Measurements from ENCODE around the gene PPEF1. TPM values are rescaled to one million over a fixed set of nuclear protein-coding genes. Genes with fewer than 3 reads are reported as not detected.
"Not testable (repeated sequence)": the region's sequence is repeated elsewhere in the genome, so short reads cannot be mapped to it uniquely, and the experiment has no call there.

PPEF1 gene
- total and polyA plus RNA-seq, 8 donors = 0.31 to 1.0 (median 0.70) TPM

DNA sequence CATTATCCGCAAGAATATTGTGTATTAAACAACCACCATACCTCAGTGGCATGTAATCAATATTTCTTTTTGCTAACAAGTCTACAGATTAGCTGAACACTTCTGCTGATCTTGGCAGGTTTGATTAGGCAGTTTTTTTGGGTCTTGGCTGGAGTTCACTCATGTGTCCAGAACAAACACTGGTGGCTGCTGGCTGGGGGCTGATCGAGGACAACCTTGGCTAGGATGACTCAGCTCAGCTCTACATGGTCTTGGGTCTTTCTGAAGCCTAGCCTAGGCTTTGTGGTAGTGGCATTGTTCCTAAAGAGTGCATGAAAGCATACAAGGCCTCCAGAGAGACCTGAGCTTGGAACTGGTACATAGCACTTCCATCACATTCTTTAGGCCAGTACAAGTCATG lies 41.1 kb downstream of the PPEF1 start:
- intact Hi-C loops (cut with DNase I) = no loop called here
- no peaks in the 10 kb centered on the region for H3K4me1 ChIP-seq
- no peaks in the 10 kb centered on the region for H3K9me3 ChIP-seq
- ATAC-seq (no peak), DNase-seq (no peak)
- TF ChIP-seq CTCF (IDR thresholded peaks at IDR 0.05) = no peak
- no peaks in the 10 kb centered on the region for H3K36me3 ChIP-seq
- H3K27me3 ChIP-seq = no peaks in the 10 kb centered on the region
- no peak overlapping the region for H3K27ac ChIP-seq
- H3K4me3 ChIP-seq = no peak overlapping the region

DNA sequence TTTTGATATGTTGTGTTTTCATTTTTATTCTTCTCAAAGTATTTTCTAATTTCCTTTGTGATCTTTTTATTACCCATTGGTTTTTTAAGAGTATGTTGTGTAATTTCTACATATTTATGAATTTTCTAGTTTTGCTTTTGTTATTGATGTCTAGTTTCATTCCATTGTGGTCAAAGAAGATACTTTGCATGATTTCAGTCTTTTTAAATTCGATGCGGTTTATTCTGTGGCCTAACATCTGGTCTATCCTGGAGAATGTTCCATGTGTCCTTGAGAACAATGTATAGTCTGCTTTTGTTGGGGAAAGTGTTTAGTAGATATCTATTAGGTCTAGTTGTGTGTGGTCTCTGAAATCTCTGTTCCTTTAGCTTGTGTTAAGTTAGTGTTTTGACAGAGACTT lies 46.2 kb downstream of the PPEF1 start:
- no peak for TF ChIP-seq CTCF (IDR thresholded peaks at IDR 0.05)
- no peak overlapping the region for H3K27ac ChIP-seq
- H3K9me3 ChIP-seq = no peaks in the 10 kb centered on the region
- no peaks in the 10 kb centered on the region for H3K36me3 ChIP-seq
- ATAC-seq (no peak), DNase-seq (no peak)
- H3K27me3 ChIP-seq = no peaks in the 10 kb centered on the region
- intact Hi-C loops (cut with DNase I) = no loop called here
- H3K4me1 ChIP-seq = no peaks in the 10 kb centered on the region
- no peak overlapping the region for H3K4me3 ChIP-seq

- Histone ChIP-seq H3K36me3 (no peaks in the 10 kb centered on the region), H3K9me3 (no peaks in the 10 kb centered on the region), H3K4me3 (no peak overlapping the region), H3K27ac (no peak overlapping the region), H3K4me1 (no peaks in the 10 kb centered on the region), H3K27me3 (no peaks in the 10 kb centered on the region)
- peak in 1 of 4 donors; percentile 17 for DNase-seq
- no peak for TF ChIP-seq CTCF (IDR thresholded peaks at IDR 0.05)
- intact Hi-C loops (cut with DNase I) = no loop called here
- no peak for ATAC-seq
Measured at GRCh38 chrX:18755651-18756050, 48.2 kb downstream of the PPEF1 start.

DNA sequence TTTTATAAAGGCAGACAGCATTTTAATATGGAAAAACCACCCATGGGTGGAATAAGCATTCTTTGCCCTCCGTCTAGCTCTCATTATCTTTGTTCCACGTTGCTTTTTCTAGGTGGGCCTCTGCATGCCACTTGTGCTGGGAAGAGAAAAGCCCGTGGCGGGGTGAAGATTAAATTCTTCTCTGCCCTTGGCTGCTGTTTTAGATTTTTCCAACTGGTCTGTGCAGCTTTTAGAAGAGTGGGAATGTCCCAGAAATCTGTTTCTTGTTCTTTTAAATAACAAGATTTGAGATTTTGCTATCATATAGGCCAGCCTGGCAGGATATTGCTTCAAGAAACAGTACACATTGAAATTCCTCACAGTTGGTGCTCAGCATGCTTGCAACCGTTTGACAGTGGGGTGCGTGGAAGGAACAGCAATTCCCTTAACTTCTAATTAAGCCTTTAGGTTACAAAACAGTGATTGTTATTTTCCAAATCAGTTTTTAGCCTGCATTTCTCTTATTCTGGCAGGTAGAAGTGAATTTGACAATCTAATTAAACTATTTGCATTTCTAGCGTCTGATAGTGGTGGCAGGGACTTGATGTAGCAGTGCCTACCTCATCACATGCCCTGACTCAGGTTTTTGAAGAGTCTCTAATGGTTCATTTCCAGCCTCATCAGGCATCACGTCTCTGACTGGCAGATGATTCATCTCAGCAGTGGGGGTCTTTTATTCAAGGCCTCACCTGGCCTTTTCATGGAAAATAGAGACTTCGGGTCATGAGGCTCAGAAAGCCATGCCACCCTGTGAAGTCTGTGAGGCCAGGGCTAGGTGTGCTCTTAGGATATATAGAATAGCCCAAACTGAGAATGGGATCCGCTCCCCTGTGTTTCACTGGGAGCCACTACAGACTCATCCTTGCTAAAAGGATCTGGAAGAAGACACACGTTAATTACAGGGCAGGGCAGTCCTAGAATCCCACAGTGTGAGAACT lies 50.8 kb downstream of the PPEF1 start:
- ATAC-seq = no peak
- H3K9me3 ChIP-seq = no peaks in the 10 kb centered on the region
- DNase-seq = no peak
- H3K27me3 ChIP-seq = no peaks in the 10 kb centered on the region
- no peaks in the 10 kb centered on the region for H3K36me3 ChIP-seq
- H3K27ac ChIP-seq = no peak overlapping the region
- intact Hi-C loops (cut with DNase I) = no loop called here
- no peak for TF ChIP-seq CTCF (IDR thresholded peaks at IDR 0.05)
- no peak overlapping the region for H3K4me3 ChIP-seq
- H3K4me1 ChIP-seq = no peaks in the 10 kb centered on the region

- intact Hi-C loops (cut with DNase I) = no loop called here
- TF ChIP-seq CTCF (IDR thresholded peaks at IDR 0.05) = no peak
- no peak for ATAC-seq
Measured at GRCh38 chrX:18761750-18762149, 54.3 kb downstream of the PPEF1 start.

GRCh38 chrX:18763106-18763505 lies 55.7 kb downstream of the PPEF1 start:
- H3K36me3 ChIP-seq; H3K9me3 ChIP-seq; H3K4me3 ChIP-seq; H3K4me1 ChIP-seq; H3K27me3 ChIP-seq; intact Hi-C loops (cut with DNase I); H3K27ac ChIP-seq; ATAC-seq; DNase-seq: not testable (repeated sequence)

More at GRCh38 chrX:18761750-18762149, 54.3 kb downstream of the PPEF1 start:
- no peak for DNase-seq
- Histone ChIP-seq H3K4me3 (no peak overlapping the region), H3K4me1 (no peaks in the 10 kb centered on the region), H3K9me3 (no peaks in the 10 kb centered on the region), H3K27me3 (no peaks in the 10 kb centered on the region), H3K27ac (no peak overlapping the region), H3K36me3 (no peaks in the 10 kb centered on the region)
